Measurements from ENCODE around the gene NBPF3. TPM values are rescaled to one million over a fixed set of nuclear protein-coding genes. Genes with fewer than 3 reads are reported as not detected.
"Not testable (repeated sequence)": the region's sequence is repeated elsewhere in the genome, so short reads cannot be mapped to it uniquely, and the experiment has no call there.

The NBPF3 gene
- total RNA-seq, 2 experiments from 2014 or later: 8.2 to 8.5 TPM

GRCh38 chr1:21439345-21439720 is 604 bp upstream of the NBPF3 start:
- H3K27me3 ChIP-seq (ENCODE audit: control insufficient read depth in 1 of 2, insufficient read depth in 2 of 2, low read length in 2 of 2): peaks cover 0 to 13% of the 10 kb centered on the region in 2 experiments

GRCh38 chr1:21440630-21441125 is 741 bp downstream of the NBPF3 start:
- H3K27me3 ChIP-seq (ENCODE audit: control insufficient read depth in 1 of 2, insufficient read depth in 2 of 2, low read length in 2 of 2); CTCF ChIA-PET; ATAC-seq (ENCODE audit: poor library complexity); H3K27ac ChIP-seq (ENCODE audit: low read depth in 1 of 2, low read length in 2 of 2); H3K9me3 ChIP-seq (ENCODE audit: control insufficient read depth in 1 of 2, insufficient read depth in 1 of 2, low read length in 2 of 2); H3K27me3 Mint-ChIP-seq; H3K36me3 ChIP-seq (ENCODE audit: insufficient read depth, low read length); H3K9me3 Mint-ChIP-seq: not testable (repeated sequence)
- peaks cover 19% of the 10 kb centered on the region for H3K4me1 ChIP-seq (ENCODE audit: insufficient read depth, low read length)
- peaks cover 27% of the 10 kb centered on the region for H3K36me3 Mint-ChIP-seq (ENCODE audit: low read depth)
- peak overlapping the region; percentile 96 for H3K4me3 Mint-ChIP-seq
- H3K4me3 ChIP-seq (ENCODE audit: low read length): peak overlapping the region; percentile 66
- DNase-seq: peak in 6 of 14 experiments; percentile 6 to 42 (median 18)
- POLR2A ChIA-PET: interaction anchor here (1.3 kb wide), 1 partner anchor 654 kb away, joined by 3 read pairs; the partner anchor contains the start of gene HP1BP3
- peak overlapping the region; percentile 89 for H3K27ac Mint-ChIP-seq
- H3K4me1 Mint-ChIP-seq (ENCODE audit: low read depth): peaks cover 21% of the 10 kb centered on the region
- intact Hi-C loops (cut with DNase I, micrococcal nuclease): loop anchor here in 1 of 2 experiments (2.0 kb wide), 1 partner anchor 342 kb away; the partner anchor contains the start of gene USP48

More at GRCh38 chr1:21439345-21439720, 604 bp upstream of the NBPF3 start:
- ChIA-PET POLR2A (interaction anchor here (1.3 kb wide), 1 partner anchor 652 kb away, joined by 3 read pairs; the partner anchor contains the start of gene HP1BP3), CTCF (no interaction called here)
- TF ChIP-seq CTCF (IDR thresholded peaks at IDR 0.05): no peak
- Histone ChIP-seq H3K27ac (ENCODE audit: low read depth in 1 of 2, low read length in 2 of 2) (no peak overlapping the region), H3K9me3 (ENCODE audit: control insufficient read depth in 1 of 2, insufficient read depth in 1 of 2, low read length in 2 of 2) (no peaks in the 10 kb centered on the region), H3K4me3 (ENCODE audit: low read length) (peak overlapping the region; percentile 66), H3K36me3 (ENCODE audit: insufficient read depth, low read length) (no peaks in the 10 kb centered on the region), H3K4me1 (ENCODE audit: insufficient read depth, low read length) (peaks cover 19% of the 10 kb centered on the region)
- Mint-ChIP-seq H3K36me3 (ENCODE audit: low read depth) (peaks cover 14% of the 10 kb centered on the region), H3K4me1 (ENCODE audit: low read depth) (peaks cover 21% of the 10 kb centered on the region), H3K9me3 (no peaks in the 10 kb centered on the region), H3K27ac (peak overlapping the region; percentile 95), H3K27me3 (no peaks in the 10 kb centered on the region), H3K4me3 (peak overlapping the region; percentile 97)
- intact Hi-C loops (cut with DNase I, micrococcal nuclease): loop anchor here in 1 of 2 experiments (5.0 kb wide), 1 partner anchor 92 kb away; no protein-coding TSS in a partner anchor
- ATAC-seq (ENCODE audit: poor library complexity) (no peak), DNase-seq (no peak)

GRCh38 chr1:21446647-21447046 is 6.7 kb downstream of the NBPF3 start:
- intact Hi-C loops (cut with DNase I, micrococcal nuclease); CTCF ChIA-PET: not testable (repeated sequence)
- peaks cover 65% of the 10 kb centered on the region for H3K36me3 Mint-ChIP-seq (ENCODE audit: low read depth)

GRCh38 chr1:21447311-21447710 is 7.4 kb downstream of the NBPF3 start:
- H3K4me1 Mint-ChIP-seq (ENCODE audit: low read depth): peaks cover 12% of the 10 kb centered on the region
- no peaks in the 10 kb centered on the region for H3K4me1 ChIP-seq (ENCODE audit: insufficient read depth, low read length)
- ChIA-PET CTCF (no interaction called here), POLR2A (no interaction called here)
- TF ChIP-seq CTCF (IDR thresholded peaks at IDR 0.05): no peak
- no peaks in the 10 kb centered on the region for H3K9me3 Mint-ChIP-seq
- H3K9me3 ChIP-seq (ENCODE audit: control insufficient read depth in 1 of 2, insufficient read depth in 1 of 2, low read length in 2 of 2): no peaks in the 10 kb centered on the region
- intact Hi-C loops (cut with DNase I, micrococcal nuclease): no loop called here
- H3K4me3 ChIP-seq (ENCODE audit: low read length): no peak overlapping the region
- H3K27me3 Mint-ChIP-seq: no peaks in the 10 kb centered on the region
- ATAC-seq (ENCODE audit: poor library complexity): no peak
- no peak for DNase-seq
- H3K27me3 ChIP-seq (ENCODE audit: control insufficient read depth in 1 of 2, insufficient read depth in 2 of 2, low read length in 2 of 2): no peaks in the 10 kb centered on the region
- H3K36me3 ChIP-seq (ENCODE audit: insufficient read depth, low read length): peaks cover 4% of the 10 kb centered on the region
- H3K4me3 Mint-ChIP-seq: no peak overlapping the region
- H3K27ac Mint-ChIP-seq: no peak overlapping the region
- no peak overlapping the region for H3K27ac ChIP-seq (ENCODE audit: low read depth in 1 of 2, low read length in 2 of 2)
- H3K36me3 Mint-ChIP-seq (ENCODE audit: low read depth): peaks cover 65% of the 10 kb centered on the region

More at GRCh38 chr1:21446647-21447046, 6.7 kb downstream of the NBPF3 start:
- H3K4me3 ChIP-seq (ENCODE audit: low read length); ATAC-seq (ENCODE audit: poor library complexity); POLR2A ChIA-PET; H3K27ac ChIP-seq (ENCODE audit: low read depth in 1 of 2, low read length in 2 of 2); H3K9me3 Mint-ChIP-seq; H3K4me1 ChIP-seq (ENCODE audit: insufficient read depth, low read length); H3K27ac Mint-ChIP-seq; H3K27me3 Mint-ChIP-seq; H3K27me3 ChIP-seq (ENCODE audit: control insufficient read depth in 1 of 2, insufficient read depth in 2 of 2, low read length in 2 of 2); DNase-seq; H3K36me3 ChIP-seq (ENCODE audit: insufficient read depth, low read length); H3K9me3 ChIP-seq (ENCODE audit: control insufficient read depth in 1 of 2, insufficient read depth in 1 of 2, low read length in 2 of 2); H3K4me3 Mint-ChIP-seq: not testable (repeated sequence)
- peaks cover 12% of the 10 kb centered on the region for H3K4me1 Mint-ChIP-seq (ENCODE audit: low read depth)

Measured in CD4-positive, alpha-beta T cell (primary cell).